SKM-1 (cell line): ENCODE measurements around the gene HECTD4.
"Not testable (repeated sequence)": the region's sequence is repeated elsewhere in the genome, so short reads cannot be mapped to it uniquely, and the experiment has no call there.

Source experiments
- DNase-seq: peaks from one replicate; lab custom pipeline; 2025; ENCODE audit not compliant: unreplicated experiment; lab: John Stamatoyannopoulos, UW

Gene HECTD4

GRCh38 chr12:112381883-112382796, at the start of gene HECTD4:
Gene HECTD4 (minus strand): TSS chr12:112382431. CDS start chr12:112382128, 303 bp downstream.
- peak; percentile 15 for DNase-seq

GRCh38 chr12:112431965-112432364, 49.7 kb upstream of the HECTD4 start:
- DNase-seq, result no peak

GRCh38 chr12:112430929-112431328, 48.7 kb upstream of the HECTD4 start:
- no peak for DNase-seq

GRCh38 chr12:112427760-112428159, 45.5 kb upstream of the HECTD4 start:
- DNase-seq, result no peak

GRCh38 chr12:112425582-112426382, 43.6 kb upstream of the HECTD4 start:
- no peak for DNase-seq

GRCh38 chr12:112424126-112424525, 41.9 kb upstream of the HECTD4 start:
- DNase-seq, result no peak

- no peak for DNase-seq
Measured at GRCh38 chr12:112422531-112422930, 40.3 kb upstream of the HECTD4 start.

GRCh38 chr12:112421363-112421762, 39.1 kb upstream of the HECTD4 start:
- no peak for DNase-seq

GRCh38 chr12:112420740-112421139, 38.5 kb upstream of the HECTD4 start:
- DNase-seq, result no peak

GRCh38 chr12:112419297-112420133, 37.3 kb upstream of the HECTD4 start:
- DNase-seq, result no peak

- peak; percentile 5 for DNase-seq
Measured at GRCh38 chr12:112418608-112419296, 36.5 kb upstream of the HECTD4 start, which contains the start of gene PTPN11. Gene PTPN11 (plus strand): TSS chr12:112418947. CDS start chr12:112419112, 165 bp downstream.

GRCh38 chr12:112418273-112418607, 36.0 kb upstream of the HECTD4 start:
- DNase-seq, result no peak

- not testable (repeated sequence) for DNase-seq
Measured at GRCh38 chr12:112415457-112415856, 33.2 kb upstream of the HECTD4 start.

- no peak for DNase-seq
Measured at GRCh38 chr12:112413855-112414625, 31.8 kb upstream of the HECTD4 start.

- DNase-seq, result no peak
Measured at GRCh38 chr12:112409906-112410244, 27.6 kb upstream of the HECTD4 start.

GRCh38 chr12:112409064-112409905, 27.1 kb upstream of the HECTD4 start, which contains the start of gene RPL6:
Gene RPL6 (minus strand): TSS chr12:112409605. CDS start chr12:112408656, 949 bp downstream.
- DNase-seq, result peak; percentile 59

GRCh38 chr12:112408621-112409020, 26.4 kb upstream of the HECTD4 start:
- DNase-seq, result no peak

GRCh38 chr12:112407683-112408082, 25.5 kb upstream of the HECTD4 start:
- not testable (repeated sequence) for DNase-seq
